Astrocyte (in vitro differentiated cells and primary cell): Measurements from ENCODE around the gene XXYLT1. TPM values are rescaled to one million over a fixed set of nuclear protein-coding genes. Genes with fewer than 3 reads are reported as not detected.

ENCODE experiments used
- DNase-seq: peaks from one replicate; pipeline ENCODE4 v3.0.0-alpha.2; 2010; ENCODE audit warnings: low read depth
- FAIRE-seq: peaks from 2 replicates; lab custom pipeline; 2011; peaks lifted over from hg19 to GRCh38; lab: Jason Lieb, UNC
- H2AFZ ChIP-seq: 2 replicates; pipeline ENCODE4 v1.6.0; 2012; ENCODE audit warnings: low read depth, low read length, inconsistent platforms
- H3K27ac ChIP-seq: 2 replicates; pipeline ENCODE4 v1.5.1; 2011; ENCODE audit warnings: low read depth, low read length, inconsistent platforms
- H3K27me3 ChIP-seq: 2 replicates; pipeline ENCODE4 v1.6.0; 2011; ENCODE audit warnings: low read length, inconsistent platforms; ENCODE audit not compliant: insufficient read depth
- H3K36me3 ChIP-seq: 2 replicates; pipeline ENCODE4 v1.5.1; 2011; ENCODE audit warnings: low read length, inconsistent platforms; ENCODE audit not compliant: insufficient read depth
- H3K4me1 ChIP-seq: 2 replicates; pipeline ENCODE4 v1.5.1; 2011; ENCODE audit warnings: low read length, inconsistent platforms; ENCODE audit not compliant: insufficient read depth
- H3K4me2 ChIP-seq: 2 replicates; pipeline ENCODE4 v1.6.0; 2012; ENCODE audit warnings: low read length, inconsistent platforms
- H3K4me3 ChIP-seq: 2 replicates; pipeline ENCODE4 v1.5.1; 2011; ENCODE audit warnings: low read depth, mild to moderate bottlenecking, low read length, inconsistent platforms; ENCODE audit not compliant: insufficient read depth
- H3K79me2 ChIP-seq: 2 replicates; pipeline ENCODE4 v1.6.0; 2012; ENCODE audit warnings: mild to moderate bottlenecking, low read length, inconsistent platforms; ENCODE audit not compliant: insufficient read depth
- H3K9ac ChIP-seq: 2 replicates; pipeline ENCODE4 v1.6.0; 2012; ENCODE audit warnings: mild to moderate bottlenecking, low read length, inconsistent platforms
- H3K9me3 ChIP-seq: 2 replicates; pipeline ENCODE4 v1.5.1; 2012; ENCODE audit warnings: low read depth, mild to moderate bottlenecking, low read length, inconsistent platforms; ENCODE audit not compliant: insufficient read depth
- H4K20me1 ChIP-seq: 2 replicates; pipeline ENCODE4 v1.6.0; 2012; ENCODE audit warnings: low read length, inconsistent platforms; ENCODE audit not compliant: insufficient read depth
- H3K27ac Mint-ChIP-seq: one replicate; pipeline ENCODE4 v1.8.0; 2021; ENCODE audit warnings: mild to moderate bottlenecking, mixed read lengths; ENCODE audit not compliant: unreplicated experiment
- H3K27me3 Mint-ChIP-seq: one replicate; pipeline ENCODE4 v1.8.0; 2021; ENCODE audit warnings: low read depth, mixed read lengths; ENCODE audit not compliant: unreplicated experiment
- H3K36me3 Mint-ChIP-seq: one replicate; pipeline ENCODE4 v1.8.0; 2021; ENCODE audit warnings: low read depth, mixed read lengths; ENCODE audit not compliant: unreplicated experiment
- H3K4me1 Mint-ChIP-seq: one replicate; pipeline ENCODE4 v1.8.0; 2021; ENCODE audit warnings: low read depth, mixed read lengths; ENCODE audit not compliant: unreplicated experiment
- H3K4me3 Mint-ChIP-seq: one replicate; pipeline ENCODE4 v1.8.0; 2021; ENCODE audit warnings: mild to moderate bottlenecking, moderate library complexity, mixed read lengths; ENCODE audit not compliant: unreplicated experiment
- H3K9me3 Mint-ChIP-seq: one replicate; pipeline ENCODE4 v1.8.0; 2021; ENCODE audit warnings: mild to moderate bottlenecking, mixed read lengths; ENCODE audit not compliant: unreplicated experiment
- CTCF ChIP-seq: IDR thresholded peaks from 2 replicates; pipeline ENCODE4 v1.5.1; 2011; ENCODE audit warnings: low read depth, mild to moderate bottlenecking, inconsistent platforms, low read length, moderate library complexity; ENCODE audit not compliant: insufficient read depth
- EZH2 ChIP-seq: IDR thresholded peaks from 2 replicates; pipeline ENCODE4 v1.6.1; 2012; ENCODE audit warnings: mild to moderate bottlenecking, low read length, inconsistent platforms; ENCODE audit not compliant: insufficient read depth
- total RNA-seq: library from RNA; stranded (reverse); gene quantifications from 2 replicates; pipeline ENCODE4 v1.2.1, GENCODE V29; 2021

XXYLT1 gene
- total RNA-seq, 1 donor from 2014 or later: 26.2 TPM

- H3K27ac Mint-ChIP-seq: no peak overlapping the region
- peaks cover 14% of the 10 kb centered on the region for H3K4me1 Mint-ChIP-seq
- H3K36me3 ChIP-seq: no peaks in the 10 kb centered on the region
- no peaks in the 10 kb centered on the region for H3K27me3 ChIP-seq
- H3K27me3 Mint-ChIP-seq: no peaks in the 10 kb centered on the region
- peak overlapping the region; percentile 46 for H3K9ac ChIP-seq
- no peak overlapping the region for H3K27ac ChIP-seq
- H3K4me2 ChIP-seq: peak overlapping the region; percentile 82
- H2AFZ ChIP-seq: peak overlapping the region; percentile 53
- peaks cover 23% of the 10 kb centered on the region for H3K4me1 ChIP-seq
- H3K36me3 Mint-ChIP-seq: peaks cover 1% of the 10 kb centered on the region
- FAIRE-seq: no peak
- no peaks in the 10 kb centered on the region for H3K9me3 Mint-ChIP-seq
- H3K79me2 ChIP-seq: no peaks in the 10 kb centered on the region
- no peak overlapping the region for H3K4me3 ChIP-seq
- H3K4me3 Mint-ChIP-seq: peak overlapping the region; percentile 47
- H3K9me3 ChIP-seq: no peaks in the 10 kb centered on the region
- no peak for DNase-seq
- no peak for TF ChIP-seq CTCF
- no peak for TF ChIP-seq EZH2
- H4K20me1 ChIP-seq: no peaks in the 10 kb centered on the region
These were observed 165.0 kb downstream of the XXYLT1 start for GRCh38 chr3:195105841-195106417.

DNA sequence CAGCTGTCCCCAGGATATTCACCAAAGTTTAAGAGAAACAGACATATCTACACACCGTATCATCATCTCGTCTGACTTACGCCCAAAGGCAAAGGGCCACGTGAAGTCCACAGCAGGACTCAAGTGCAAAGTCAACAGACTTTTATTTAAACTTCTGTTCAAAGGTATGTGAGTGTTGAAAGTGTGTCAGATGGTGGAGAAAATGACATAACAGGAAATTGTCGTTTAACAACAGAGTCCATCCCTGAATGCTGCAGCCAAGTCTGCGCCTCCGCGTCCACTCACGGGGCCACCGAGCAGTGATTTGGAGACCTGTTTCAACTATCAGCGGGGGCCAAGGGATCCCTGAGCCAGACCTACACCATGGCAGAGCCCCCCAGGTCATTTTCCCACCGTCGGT lies 165.6 kb downstream of the XXYLT1 start:
- Histone ChIP-seq H3K4me1 (peaks cover 24% of the 10 kb centered on the region), H4K20me1 (no peaks in the 10 kb centered on the region), H3K9me3 (no peaks in the 10 kb centered on the region), H3K9ac (no peak overlapping the region), H3K4me3 (no peak overlapping the region), H3K4me2 (no peak overlapping the region), H2AFZ (no peak overlapping the region), H3K36me3 (no peaks in the 10 kb centered on the region), H3K79me2 (no peaks in the 10 kb centered on the region), H3K27ac (no peak overlapping the region), H3K27me3 (no peaks in the 10 kb centered on the region)
- Mint-ChIP-seq H3K27ac (no peak overlapping the region), H3K4me1 (peaks cover 14% of the 10 kb centered on the region), H3K4me3 (no peak overlapping the region), H3K27me3 (no peaks in the 10 kb centered on the region), H3K9me3 (no peaks in the 10 kb centered on the region), H3K36me3 (peaks cover 1% of the 10 kb centered on the region)
- TF ChIP-seq EZH2 (no peak), CTCF (no peak)
- no peak for FAIRE-seq
- no peak for DNase-seq

GRCh38 chr3:195104340-195104739 lies 166.6 kb downstream of the XXYLT1 start:
- no peak overlapping the region for H3K4me3 ChIP-seq
- H2AFZ ChIP-seq: no peak overlapping the region
- H3K36me3 Mint-ChIP-seq: peaks cover 1% of the 10 kb centered on the region
- FAIRE-seq: no peak
- no peak overlapping the region for H3K4me2 ChIP-seq
- no peaks in the 10 kb centered on the region for H4K20me1 ChIP-seq
- no peaks in the 10 kb centered on the region for H3K9me3 Mint-ChIP-seq
- no peak for TF ChIP-seq EZH2
- TF ChIP-seq CTCF: no peak
- no peak for DNase-seq
- no peaks in the 10 kb centered on the region for H3K27me3 ChIP-seq
- H3K27ac ChIP-seq: no peak overlapping the region
- no peak overlapping the region for H3K27ac Mint-ChIP-seq
- H3K79me2 ChIP-seq: no peaks in the 10 kb centered on the region
- H3K27me3 Mint-ChIP-seq: no peaks in the 10 kb centered on the region
- H3K4me1 ChIP-seq: peaks cover 24% of the 10 kb centered on the region
- H3K36me3 ChIP-seq: no peaks in the 10 kb centered on the region
- H3K4me3 Mint-ChIP-seq: no peak overlapping the region
- H3K4me1 Mint-ChIP-seq: peaks cover 14% of the 10 kb centered on the region
- no peaks in the 10 kb centered on the region for H3K9me3 ChIP-seq
- H3K9ac ChIP-seq: no peak overlapping the region
